ENCODE results near the gene ZNF532.

DNA sequence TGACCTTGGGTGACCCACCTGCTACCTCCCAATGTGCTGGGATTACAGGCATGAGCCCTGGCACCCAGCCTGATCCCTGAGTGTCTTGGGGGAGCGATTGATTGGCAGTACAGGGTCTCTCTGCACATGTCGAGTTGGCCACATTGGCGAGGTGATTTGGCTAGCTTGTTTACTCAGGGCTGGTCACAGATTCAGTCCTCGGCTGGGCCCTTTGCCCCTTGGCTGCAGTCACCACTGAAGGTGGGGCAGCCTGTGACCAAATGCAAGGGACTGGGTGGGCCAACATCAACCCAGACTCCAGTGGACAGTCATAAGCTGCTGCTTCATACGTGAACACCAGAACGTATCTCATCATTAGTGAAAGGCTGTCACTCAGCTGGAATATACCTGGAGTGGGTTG lies 114.9 kb downstream of the ZNF532 start:
- TF ChIP-seq, protein P1, sequence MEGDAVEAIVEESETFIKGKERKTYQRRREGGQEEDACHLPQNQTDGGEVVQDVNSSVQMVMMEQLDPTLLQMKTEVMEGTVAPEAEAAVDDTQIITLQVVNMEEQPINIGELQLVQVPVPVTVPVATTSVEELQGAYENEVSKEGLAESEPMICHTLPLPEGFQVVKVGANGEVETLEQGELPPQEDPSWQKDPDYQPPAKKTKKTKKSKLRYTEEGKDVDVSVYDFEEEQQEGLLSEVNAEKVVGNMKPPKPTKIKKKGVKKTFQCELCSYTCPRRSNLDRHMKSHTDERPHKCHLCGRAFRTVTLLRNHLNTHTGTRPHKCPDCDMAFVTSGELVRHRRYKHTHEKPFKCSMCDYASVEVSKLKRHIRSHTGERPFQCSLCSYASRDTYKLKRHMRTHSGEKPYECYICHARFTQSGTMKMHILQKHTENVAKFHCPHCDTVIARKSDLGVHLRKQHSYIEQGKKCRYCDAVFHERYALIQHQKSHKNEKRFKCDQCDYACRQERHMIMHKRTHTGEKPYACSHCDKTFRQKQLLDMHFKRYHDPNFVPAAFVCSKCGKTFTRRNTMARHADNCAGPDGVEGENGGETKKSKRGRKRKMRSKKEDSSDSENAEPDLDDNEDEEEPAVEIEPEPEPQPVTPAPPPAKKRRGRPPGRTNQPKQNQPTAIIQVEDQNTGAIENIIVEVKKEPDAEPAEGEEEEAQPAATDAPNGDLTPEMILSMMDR (IDR thresholded peaks at IDR 0.05) = no peak
- TF ChIP-seq POLR2A (IDR thresholded peaks at IDR 0.05) = no peak

Measured in heart left ventricle (tissue), 13 donors.